A549 (cell line): Measurements from ENCODE around the gene RTN4IP1. TPM values are rescaled to one million over a fixed set of nuclear protein-coding genes. Genes with fewer than 3 reads are reported as not detected.

Source experiments
- ATAC-seq, 2 experiments: fragments of 200-7000 bp in 1 of 2; fragments of >200 bp in 1 of 2; cut with Nextera tagmentation in 1 of 2; cut with Tn5 transposase in 1 of 2; 3 replicates each; pipeline versions ENCODE4 v1.8.0 to v1.9.1; 2018 to 2020; ENCODE audit warnings: mild to moderate bottlenecking in 1 of 2, moderate library complexity in 1 of 2
- CTCF ChIA-PET: fragments of 300-600 bp; sonication (Branson Sonifier 250); formaldehyde crosslinking; extraction: SDS; loops from one replicate; lab custom pipeline; 2021; ENCODE audit warnings: antibody characterized with exemption, inconsistent platforms; lab: Yijun Ruan, JAX
- POLR2A ChIA-PET: fragments of 350-600 bp; formaldehyde crosslinking; extraction: SDS; loops from one replicate; lab custom pipeline; 2021; ENCODE audit warnings: antibody characterized with exemption, inconsistent platforms; lab: Yijun Ruan, JAX
- DNase-seq, 2 experiments: peaks; one replicate each; pipeline versions ENCODE4 v3.0.0 to v3.0.0-alpha.2; 2011 to 2016; ENCODE audit warnings: low read depth in 1 of 2, low spot score in 1 of 2
- FAIRE-seq: peaks from 2 replicates; lab custom pipeline; 2011; peaks lifted over from hg19 to GRCh38; lab: Jason Lieb, UNC
- H3K27ac ChIP-seq, 2 experiments: fragments of >200 bp; sonication (Bioruptor Twin); formaldehyde crosslinking; 3 replicates each; pipeline ENCODE4 v1.5.1; 2016 to 2017
- H3K4me1 ChIP-seq: fragments of >200 bp; sonication (Bioruptor Twin); formaldehyde crosslinking; 3 replicates; pipeline ENCODE4 v1.6.1; 2016
- H3K4me2 ChIP-seq: fragments of >200 bp; sonication (Bioruptor Twin); formaldehyde crosslinking; 3 replicates; pipeline ENCODE4 v1.6.1; 2016
- H3K4me3 ChIP-seq: fragments of >200 bp; sonication (Bioruptor Twin); formaldehyde crosslinking; 3 replicates; pipeline ENCODE4 v1.5.1; 2016
- H3K9me3 ChIP-seq: fragments of >200 bp; sonication (Bioruptor Twin); formaldehyde crosslinking; 3 replicates; pipeline ENCODE4 v1.6.1; 2016
- CEBPB ChIP-seq, 2 experiments: fragments of >200 bp in 1 of 2; sonication (Bioruptor Twin) in 1 of 2; formaldehyde crosslinking in 1 of 2; IDR thresholded peaks; 2 replicates each; pipeline ENCODE4 v1.6.1; 2012 to 2016
- CHD2 ChIP-seq: fragments of 150-350 bp; IDR thresholded peaks from 2 replicates; pipeline ENCODE4 v1.6.1; 2014; ENCODE audit warnings: low read length; ENCODE audit not compliant: partially characterized antibody
- EHMT2 ChIP-seq: fragments of 200-600 bp; sonication (generic); IDR thresholded peaks from 2 replicates; pipeline ENCODE4 v1.6.1; 2016; ENCODE audit warnings: antibody characterized with exemption, low read depth, mild to moderate bottlenecking, moderate library complexity
- FOSL2 ChIP-seq, 2 experiments: fragments of 450-650 bp in 1 of 2; fragments of >200 bp in 1 of 2; sonication (Bioruptor Twin) in 1 of 2; formaldehyde crosslinking; IDR thresholded peaks; 2 replicates each; pipeline versions ENCODE4 v1.5.0 to v1.6.1; 2016 to 2020; ENCODE audit warnings: mild to moderate bottlenecking in 1 of 2, moderate library complexity in 1 of 2
- HDAC2 ChIP-seq: fragments of 200-600 bp; sonication (generic); IDR thresholded peaks from 2 replicates; pipeline ENCODE4 v1.6.1; 2016
- HOXB13 ChIP-seq: fragments of 250-450 bp; sonication (Bioruptor Pico); IDR thresholded peaks from 2 replicates; pipeline ENCODE4 v1.5.0; 2020; ENCODE audit warnings: low read depth, mild to moderate bottlenecking, moderate library complexity
- KDM1A ChIP-seq: fragments of 200-600 bp; sonication (generic); IDR thresholded peaks from 2 replicates; pipeline ENCODE4 v1.6.1; 2016; ENCODE audit warnings: low read depth, mild to moderate bottlenecking
- MAFK ChIP-seq: fragments of 450-650 bp; IDR thresholded peaks from 2 replicates; pipeline ENCODE4 v1.6.1; 2014; ENCODE audit not compliant: partially characterized antibody
- MYC ChIP-seq: IDR thresholded peaks from 2 replicates; pipeline ENCODE4 v1.6.1; 2012; ENCODE audit warnings: mild to moderate bottlenecking, inconsistent platforms, low read length, improper control_type of control experiment, borderline replicate concordance
- PHF8 ChIP-seq: fragments of 200-600 bp; sonication (generic); IDR thresholded peaks from 2 replicates; pipeline ENCODE4 v1.6.1; 2016; ENCODE audit warnings: low read depth, mild to moderate bottlenecking, antibody characterized with exemption, moderate library complexity, borderline replicate concordance
- POLR2AphosphoS2 ChIP-seq: conservative IDR thresholded peaks from 2 replicates; pipeline ENCODE4 v1.6.1; 2012; ENCODE audit warnings: low read length, improper control_type of control experiment, inconsistent platforms
- RAD21 ChIP-seq, 2 experiments: fragments of >200 bp in 1 of 2; sonication (Bioruptor Twin) in 1 of 2; formaldehyde crosslinking in 1 of 2; IDR thresholded peaks in 1 of 2; conservative IDR thresholded peaks in 1 of 2; 2 replicates in 1 of 2; 3 replicates in 1 of 2; pipeline ENCODE4 v1.6.1; 2012 to 2018; ENCODE audit warnings: inconsistent platforms in 1 of 2
- RARB ChIP-seq: fragments of 250-450 bp; sonication (Bioruptor Pico); IDR thresholded peaks from 2 replicates; pipeline ENCODE4 v1.8.0; 2021; ENCODE audit warnings: mild to moderate bottlenecking, moderate library complexity
- RFX5 ChIP-seq: fragments of 450-650 bp; IDR thresholded peaks from 2 replicates; pipeline ENCODE4 v1.7.1; 2014; ENCODE audit warnings: antibody characterized with exemption, mild to moderate bottlenecking, moderate library complexity
- RNF2 ChIP-seq: fragments of 200-600 bp; sonication (generic); IDR thresholded peaks from 2 replicates; pipeline ENCODE4 v1.6.1; 2016; ENCODE audit warnings: low read depth, mild to moderate bottlenecking, antibody characterized with exemption, moderate library complexity, borderline replicate concordance
- ZSCAN20 ChIP-seq: fragments of 250-450 bp; sonication (Bioruptor Pico); IDR thresholded peaks from 2 replicates; pipeline ENCODE4 v1.8.0; 2022; ENCODE audit warnings: mild to moderate bottlenecking, moderate library complexity
- WGBS: methylation state at CpG from one replicate; pipeline ENCODE4 v1.1.6; 2017; ENCODE audit errors: missing lambda C conversion rate; 5-methylcytosine and 5-hydroxymethylcytosine counted together
- polyA plus RNA-seq, 4 experiments: library from polyadenylated mRNA; depleted of rRNA in 3 of 4; stranded (reverse); fragments of >200 nt; fragmentation: RNase III in 1 of 4; extraction: RNeasy Plus Mini Kit Qiagen cat#74134 plus additional on column Dnase treatment in 1 of 4; gene quantifications; 2 replicates in 3 of 4; 3 replicates in 1 of 4; pipeline ENCODE4 v1.2.3, GENCODE V29; 2011 to 2017
- TF ChIP-seq, protein P1 (sequence below): fragments of >200 bp; sonication (Bioruptor Twin); formaldehyde crosslinking; IDR thresholded peaks from 3 replicates; pipeline ENCODE4 v1.6.1; 2016
- TF ChIP-seq, protein P2 (sequence below): IDR thresholded peaks from 2 replicates; pipeline ENCODE4 v1.6.1; 2012
- TF ChIP-seq, protein P3 (sequence below): fragments of 250-450 bp; sonication (Bioruptor Pico); IDR thresholded peaks from 2 replicates; pipeline ENCODE4 v1.5.0; 2021; ENCODE audit warnings: mild to moderate bottlenecking, moderate library complexity, borderline replicate concordance

RTN4IP1 gene
- polyA plus RNA-seq, 2 of the 4 experiments (the other 2 are of a cell fraction): 13.9 to 15.1 TPM

DNA sequence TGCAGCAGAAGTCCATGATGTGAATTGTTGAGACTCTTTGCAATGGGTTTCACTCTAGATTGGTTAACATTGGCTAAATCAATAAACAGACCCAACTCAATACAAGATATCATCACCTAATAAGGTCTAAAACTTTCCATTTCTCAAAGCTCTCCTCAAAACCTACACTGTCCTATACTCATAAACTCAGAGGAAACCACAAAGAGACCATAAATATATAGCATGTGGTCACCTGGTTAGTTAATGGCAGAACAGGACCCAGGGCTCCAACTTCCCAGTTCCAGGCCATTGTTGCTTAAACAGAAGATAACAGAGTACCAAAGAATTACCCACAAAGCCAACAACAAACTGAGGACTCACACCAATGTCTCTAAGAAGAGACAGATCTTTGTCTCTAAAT is 12.0 kb downstream of the RTN4IP1 start (continued):
- TF ChIP-seq, protein P1, sequence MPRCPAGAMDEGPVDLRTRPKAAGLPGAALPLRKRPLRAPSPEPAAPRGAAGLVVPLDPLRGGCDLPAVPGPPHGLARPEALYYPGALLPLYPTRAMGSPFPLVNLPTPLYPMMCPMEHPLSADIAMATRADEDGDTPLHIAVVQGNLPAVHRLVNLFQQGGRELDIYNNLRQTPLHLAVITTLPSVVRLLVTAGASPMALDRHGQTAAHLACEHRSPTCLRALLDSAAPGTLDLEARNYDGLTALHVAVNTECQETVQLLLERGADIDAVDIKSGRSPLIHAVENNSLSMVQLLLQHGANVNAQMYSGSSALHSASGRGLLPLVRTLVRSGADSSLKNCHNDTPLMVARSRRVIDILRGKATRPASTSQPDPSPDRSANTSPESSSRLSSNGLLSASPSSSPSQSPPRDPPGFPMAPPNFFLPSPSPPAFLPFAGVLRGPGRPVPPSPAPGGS: no peak
- no peak for TF ChIP-seq HDAC2
- no peak for TF ChIP-seq MAFK

DNA sequence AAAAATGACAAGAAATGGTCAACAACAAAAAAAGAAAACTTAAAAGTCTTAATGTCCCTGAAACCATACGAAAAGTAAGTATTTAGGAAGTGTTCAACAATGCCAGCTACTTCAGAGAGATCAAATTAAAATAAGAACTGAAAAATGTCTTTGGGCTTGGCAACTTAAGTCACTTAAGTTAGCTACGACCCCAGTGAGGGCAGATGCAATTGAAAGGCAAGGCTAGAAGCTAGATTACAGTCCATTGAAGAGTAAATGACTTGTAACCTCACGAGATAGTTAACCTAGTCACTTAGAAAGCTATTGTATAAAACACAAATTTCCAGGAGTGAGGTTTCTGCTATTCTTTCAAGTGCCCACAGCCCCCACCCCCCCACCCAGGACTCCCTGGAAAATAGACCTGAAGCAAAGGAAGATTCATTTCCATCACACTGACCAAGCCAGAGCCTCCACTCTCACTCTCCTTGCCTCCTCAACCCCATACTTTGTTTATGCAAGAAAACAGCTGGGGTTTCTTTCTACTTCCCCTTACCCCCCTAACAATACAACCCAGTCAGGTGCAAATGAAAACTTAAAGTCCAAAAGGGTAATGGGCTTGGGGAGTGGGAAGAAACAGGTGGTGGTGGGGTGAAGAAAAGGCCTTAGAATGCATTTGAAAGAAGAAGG is 14.6 kb downstream of the RTN4IP1 start:
- Histone ChIP-seq H3K4me3 (no peak overlapping the region), H3K27ac (no peak overlapping the region), H3K4me2 (no peak overlapping the region), H3K4me1 (no peaks in the 10 kb centered on the region), H3K9me3 (no peaks in the 10 kb centered on the region)
- no peak for ATAC-seq
- TF ChIP-seq CEBPB (IDR thresholded peaks at IDR 0.05): no peak
- no peak for TF ChIP-seq POLR2AphosphoS2
- no peak for TF ChIP-seq MAFK
- no peak for TF ChIP-seq RARB
- TF ChIP-seq MYC: no peak
- no peak for TF ChIP-seq EHMT2
- TF ChIP-seq CHD2: no peak
- no peak for TF ChIP-seq PHF8
- no peak for TF ChIP-seq RNF2
- TF ChIP-seq ZSCAN20 (CRISPR knock-in tag): no peak
- no peak for TF ChIP-seq KDM1A
- TF ChIP-seq, protein P2, sequence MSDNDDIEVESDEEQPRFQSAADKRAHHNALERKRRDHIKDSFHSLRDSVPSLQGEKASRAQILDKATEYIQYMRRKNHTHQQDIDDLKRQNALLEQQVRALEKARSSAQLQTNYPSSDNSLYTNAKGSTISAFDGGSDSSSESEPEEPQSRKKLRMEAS: no peak
- TF ChIP-seq RAD21 (conservative IDR thresholded peaks at IDR 0.05 in 1 of 2, IDR thresholded peaks at IDR 0.05 in 1 of 2): no peak
- TF ChIP-seq, protein P1: no peak
- TF ChIP-seq RFX5: no peak
- TF ChIP-seq HOXB13 (CRISPR knock-in tag): no peak
- TF ChIP-seq, protein P3, sequence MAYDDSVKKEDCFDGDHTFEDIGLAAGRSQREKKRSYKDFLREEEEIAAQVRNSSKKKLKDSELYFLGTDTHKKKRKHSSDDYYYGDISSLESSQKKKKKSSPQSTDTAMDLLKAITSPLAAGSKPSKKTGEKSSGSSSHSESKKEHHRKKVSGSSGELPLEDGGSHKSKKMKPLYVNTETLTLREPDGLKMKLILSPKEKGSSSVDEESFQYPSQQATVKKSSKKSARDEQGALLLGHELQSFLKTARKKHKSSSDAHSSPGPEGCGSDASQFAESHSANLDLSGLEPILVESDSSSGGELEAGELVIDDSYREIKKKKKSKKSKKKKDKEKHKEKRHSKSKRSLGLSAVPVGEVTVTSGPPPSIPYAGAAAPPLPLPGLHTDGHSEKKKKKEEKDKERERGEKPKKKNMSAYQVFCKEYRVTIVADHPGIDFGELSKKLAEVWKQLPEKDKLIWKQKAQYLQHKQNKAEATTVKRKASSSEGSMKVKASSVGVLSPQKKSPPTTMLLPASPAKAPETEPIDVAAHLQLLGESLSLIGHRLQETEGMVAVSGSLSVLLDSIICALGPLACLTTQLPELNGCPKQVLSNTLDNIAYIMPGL (CRISPR knock-in tag): no peak
- TF ChIP-seq FOSL2 (IDR thresholded peaks at IDR 0.05): no peak
- TF ChIP-seq FOSL2 (CRISPR knock-in tag; IDR thresholded peaks at IDR 0.05): no peak
- CTCF ChIA-PET: interaction anchor here (0.9 to 1.4 kb wide), 2 partner anchors 275 to 365 kb away, joined by 3 to 4 read pairs; no protein-coding TSS in a partner anchor
- FAIRE-seq: no peak
- WGBS: 74% methylated on average over 3 of the region's 3 CpGs
- POLR2A ChIA-PET: no interaction called here
- no peak for DNase-seq

DNA sequence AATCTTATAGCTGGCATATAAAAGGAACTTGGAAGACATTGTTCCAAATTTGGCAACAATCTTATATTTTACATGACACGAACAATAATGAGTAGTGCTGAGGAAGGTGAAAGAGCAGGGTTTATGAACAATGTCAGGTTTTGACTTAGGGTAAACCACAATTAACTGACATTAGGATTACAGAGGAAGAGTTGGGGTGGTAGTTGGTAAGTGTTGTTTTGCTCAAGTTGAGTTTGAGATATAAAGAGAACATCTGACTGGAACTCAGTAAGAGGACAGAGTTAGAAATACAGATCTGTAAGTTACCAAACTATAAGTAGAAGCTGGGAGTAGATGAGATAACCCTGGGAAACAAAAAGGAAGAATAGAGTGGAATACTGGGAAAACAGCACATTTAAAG is 15.1 kb downstream of the RTN4IP1 start:
- ATAC-seq (no peak), DNase-seq (no peak), FAIRE-seq (no peak)
- Histone ChIP-seq H3K4me3 (no peak overlapping the region), H3K4me2 (no peak overlapping the region), H3K9me3 (no peaks in the 10 kb centered on the region), H3K4me1 (no peaks in the 10 kb centered on the region), H3K27ac (no peak overlapping the region)
- ChIA-PET POLR2A (no interaction called here), CTCF (interaction anchor here (0.6 to 1.4 kb wide), 3 partner anchors 46 to 365 kb away, joined by 3 to 4 read pairs (median 3); no protein-coding TSS in a partner anchor)
- no peak for TF ChIP-seq POLR2AphosphoS2
- 96% methylated on average over 1 of the region's 1 CpG for WGBS
